Measurements from ENCODE around the gene ADAMTS17.

DNA sequence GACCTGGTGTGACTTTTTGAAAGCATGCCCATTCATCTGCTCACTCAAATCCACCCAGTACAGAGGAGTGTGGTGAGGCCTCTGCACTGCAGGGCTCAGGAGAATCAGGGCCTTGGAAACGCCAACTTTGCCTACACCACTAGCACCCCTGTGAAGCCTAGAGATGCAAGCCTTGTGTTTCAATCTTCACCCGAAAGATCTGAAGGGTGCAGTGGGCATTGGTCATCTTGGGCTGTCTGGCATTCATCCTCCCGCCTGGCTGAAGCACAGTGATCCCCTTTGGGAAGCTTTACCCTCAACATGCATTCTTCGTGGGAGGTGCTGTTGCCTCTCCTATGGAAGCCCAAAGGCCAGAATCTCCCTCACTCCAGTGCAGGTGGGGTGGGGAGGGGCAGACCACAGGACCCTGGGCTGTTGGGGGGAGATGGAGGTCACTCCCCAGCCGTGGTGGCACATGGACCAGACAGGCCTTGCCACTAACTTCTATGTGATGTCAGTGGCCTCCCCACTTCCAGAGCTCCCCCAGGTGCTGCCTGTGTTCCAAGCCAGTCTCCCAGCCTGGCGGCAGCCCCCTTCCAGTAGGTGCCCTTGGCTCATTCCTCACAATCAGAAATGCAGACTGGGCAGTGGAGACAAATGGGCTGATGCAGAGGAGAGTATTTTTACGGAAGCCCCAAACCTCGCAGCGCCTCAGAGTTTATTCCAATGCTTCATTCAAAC lies 92.5 kb downstream of the ADAMTS17 start:
- TF ChIP-seq, protein P1, sequence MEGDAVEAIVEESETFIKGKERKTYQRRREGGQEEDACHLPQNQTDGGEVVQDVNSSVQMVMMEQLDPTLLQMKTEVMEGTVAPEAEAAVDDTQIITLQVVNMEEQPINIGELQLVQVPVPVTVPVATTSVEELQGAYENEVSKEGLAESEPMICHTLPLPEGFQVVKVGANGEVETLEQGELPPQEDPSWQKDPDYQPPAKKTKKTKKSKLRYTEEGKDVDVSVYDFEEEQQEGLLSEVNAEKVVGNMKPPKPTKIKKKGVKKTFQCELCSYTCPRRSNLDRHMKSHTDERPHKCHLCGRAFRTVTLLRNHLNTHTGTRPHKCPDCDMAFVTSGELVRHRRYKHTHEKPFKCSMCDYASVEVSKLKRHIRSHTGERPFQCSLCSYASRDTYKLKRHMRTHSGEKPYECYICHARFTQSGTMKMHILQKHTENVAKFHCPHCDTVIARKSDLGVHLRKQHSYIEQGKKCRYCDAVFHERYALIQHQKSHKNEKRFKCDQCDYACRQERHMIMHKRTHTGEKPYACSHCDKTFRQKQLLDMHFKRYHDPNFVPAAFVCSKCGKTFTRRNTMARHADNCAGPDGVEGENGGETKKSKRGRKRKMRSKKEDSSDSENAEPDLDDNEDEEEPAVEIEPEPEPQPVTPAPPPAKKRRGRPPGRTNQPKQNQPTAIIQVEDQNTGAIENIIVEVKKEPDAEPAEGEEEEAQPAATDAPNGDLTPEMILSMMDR (IDR thresholded peaks at IDR 0.05), result no peak
- no peak for TF ChIP-seq POLR2A (IDR thresholded peaks at IDR 0.05)
